HUDEP-2 (cell line): Measurements from ENCODE around the gene FARSB.
"Not testable (repeated sequence)": the region's sequence is repeated elsewhere in the genome, so short reads cannot be mapped to it uniquely, and the experiment has no call there.

Source experiments
- DNase-seq, 76 experiments: peaks; one replicate each; lab custom pipeline; 2025; ENCODE audit not compliant: unreplicated experiment in 76 of 76; lab: John Stamatoyannopoulos, UW

FARSB gene

GRCh38 chr2:222655787-222656525 lies at the start of gene FARSB:
Gene FARSB (minus strand): TSS chr2:222656092. CDS start chr2:222656073, 19 bp downstream.
- peak in 74 of 76 experiments; percentile 35 to 95 (median 86) for DNase-seq

GRCh38 chr2:222703886-222704285 lies 48.0 kb upstream of the FARSB start:
- no peak for DNase-seq

- DNase-seq = no peak
Observed at GRCh38 chr2:222703091-222703490, 47.2 kb upstream of the FARSB start.

- DNase-seq = no peak
Observed at GRCh38 chr2:222701721-222702131, 45.8 kb upstream of the FARSB start.

GRCh38 chr2:222701233-222701632 lies 45.3 kb upstream of the FARSB start:
- no peak for DNase-seq

GRCh38 chr2:222698276-222698675 lies 42.4 kb upstream of the FARSB start:
- no peak for DNase-seq

GRCh38 chr2:222693837-222694236 lies 37.9 kb upstream of the FARSB start:
- DNase-seq = peak in 1 of 76 experiments; percentile 7

- DNase-seq = not testable (repeated sequence)
Observed at GRCh38 chr2:222693413-222693812, 37.5 kb upstream of the FARSB start.

- peak in 61 of 76 experiments; percentile 1 to 72 (median 45) for DNase-seq
Observed at GRCh38 chr2:222690564-222691200, 34.8 kb upstream of the FARSB start.

- no peak for DNase-seq
Observed at GRCh38 chr2:222689322-222689721, 33.4 kb upstream of the FARSB start.

- DNase-seq = no peak
Observed at GRCh38 chr2:222688917-222689316, 33.0 kb upstream of the FARSB start.

- DNase-seq = no peak
Observed at GRCh38 chr2:222686086-222686750, 30.3 kb upstream of the FARSB start.

- no peak for DNase-seq
Observed at GRCh38 chr2:222683805-222684204, 27.9 kb upstream of the FARSB start.

GRCh38 chr2:222677981-222678380 lies 22.1 kb upstream of the FARSB start:
- peak in 1 of 76 experiments; percentile 11 for DNase-seq

- DNase-seq = no peak
Observed at GRCh38 chr2:222673883-222674282, 18.0 kb upstream of the FARSB start.

GRCh38 chr2:222673273-222673672 lies 17.4 kb upstream of the FARSB start:
- DNase-seq = no peak

- no peak for DNase-seq
Observed at GRCh38 chr2:222672068-222672401, 16.1 kb upstream of the FARSB start.

GRCh38 chr2:222671259-222672067 lies 15.6 kb upstream of the FARSB start, which contains the start of gene MOGAT1:
Gene MOGAT1 (plus strand): TSS chr2:222671658. CDS start chr2:222671786, 128 bp downstream.
- DNase-seq = peak in 10 of 76 experiments; percentile 1 to 26 (median 8)

GRCh38 chr2:222670191-222671038 lies 14.5 kb upstream of the FARSB start:
- DNase-seq = no peak

GRCh38 chr2:222669353-222669752 lies 13.5 kb upstream of the FARSB start:
- DNase-seq = no peak
